ENCODE measurements around the gene ANK3. TPM values are rescaled to one million over a fixed set of nuclear protein-coding genes. Genes with fewer than 3 reads are reported as not detected.

The ANK3 gene
- total and polyA plus RNA-seq, 7 donors = 11.6 to 170 (median 94.2) TPM

DNA sequence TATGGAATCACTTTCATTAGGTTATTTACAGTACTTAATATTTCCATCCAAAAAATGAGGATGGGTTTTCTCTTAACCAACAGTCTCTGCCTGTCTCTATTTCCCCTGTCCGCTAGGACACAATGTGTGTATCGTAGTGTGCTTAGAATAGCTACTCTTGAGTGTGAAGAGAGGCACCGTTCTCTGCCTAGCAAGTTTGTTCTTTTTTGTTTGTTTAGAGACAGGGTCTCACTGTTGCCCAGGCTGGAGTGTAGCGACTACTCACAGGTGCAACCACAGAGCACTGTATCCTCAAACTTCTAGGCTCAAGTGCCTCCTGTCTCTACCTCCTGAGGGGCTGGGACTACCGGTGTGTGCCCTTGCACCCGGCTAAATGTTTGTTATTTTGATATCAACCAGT, 121.9 kb downstream of the ANK3 start:
- Histone ChIP-seq H3K9me3 (no peaks in the 10 kb centered on the region), H3K4me3 (no peak overlapping the region), H3K27ac (no peak overlapping the region), H3K4me1 (peaks cover 6% of the 10 kb centered on the region), H3K36me3 (ENCODE audit: insufficient read depth in 1 of 2, low read depth in 1 of 2) (no peaks in the 10 kb centered on the region), H3K27me3 (ENCODE audit: insufficient read depth in 3 of 3, low read length in 2 of 3) (no peaks in the 10 kb centered on the region)
- 89 to 94% (median 94%) methylated on average over 6 of the region's 6 CpGs for WGBS, 3 donors
- ATAC-seq (no peak), DNase-seq (no peak)
- no peak for TF ChIP-seq CTCF (IDR thresholded peaks at IDR 0.05)
- intact Hi-C loops (cut with DNase I) = no loop called here

- no peak overlapping the region for H3K4me3 ChIP-seq
- H3K27ac ChIP-seq = no peak overlapping the region
- WGBS, 3 donors = 42 to 69% (median 45%) methylated on average over 1 of the region's 1 CpG
- H3K36me3 ChIP-seq (ENCODE audit: insufficient read depth in 1 of 2, low read depth in 1 of 2) = no peaks in the 10 kb centered on the region
- no peak for TF ChIP-seq CTCF (IDR thresholded peaks at IDR 0.05)
- ATAC-seq (no peak), DNase-seq (no peak)
- H3K9me3 ChIP-seq = no peaks in the 10 kb centered on the region
- intact Hi-C loops (cut with DNase I) = no loop called here
- peaks cover 6% of the 10 kb centered on the region for H3K4me1 ChIP-seq
- no peaks in the 10 kb centered on the region for H3K27me3 ChIP-seq (ENCODE audit: insufficient read depth in 3 of 3, low read length in 2 of 3)
Measured at GRCh38 chr10:60266513-60266912, 123.2 kb downstream of the ANK3 start.

DNA sequence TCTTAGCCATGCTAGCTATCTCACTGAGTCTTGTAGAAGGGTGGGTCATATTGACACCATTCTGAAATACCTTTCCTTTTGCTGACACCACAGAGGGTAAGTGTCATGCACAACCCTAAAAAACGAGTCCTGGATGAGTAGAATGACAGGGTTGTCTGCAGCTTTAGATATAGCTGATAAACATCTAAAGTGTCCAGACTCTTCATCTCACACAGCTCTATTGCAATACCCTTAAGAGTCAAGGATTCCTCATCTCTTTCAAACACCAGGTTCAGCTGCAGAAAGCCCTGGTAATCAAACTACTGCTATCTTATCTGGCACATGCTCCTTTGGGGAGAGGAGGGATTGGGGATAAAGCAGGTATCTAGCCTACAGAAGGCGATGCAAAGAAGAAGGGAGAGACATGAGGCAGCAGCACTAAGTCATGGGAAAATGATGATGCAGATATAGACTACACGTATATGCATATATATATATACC, 127.0 kb downstream of the ANK3 start:
- no peak for ATAC-seq
- no peak for TF ChIP-seq CTCF (IDR thresholded peaks at IDR 0.05)

GRCh38 chr10:60260321-60260720, 129.4 kb downstream of the ANK3 start:
- 82 to 93% (median 88%) methylated on average over 3 of the region's 3 CpGs for WGBS, 3 donors
- DNase-seq (no peak), ATAC-seq (no peak)
- Histone ChIP-seq H3K4me1 (no peaks in the 10 kb centered on the region), H3K4me3 (no peak overlapping the region), H3K27ac (no peak overlapping the region), H3K27me3 (ENCODE audit: insufficient read depth in 3 of 3, low read length in 2 of 3) (no peaks in the 10 kb centered on the region), H3K9me3 (no peaks in the 10 kb centered on the region), H3K36me3 (ENCODE audit: insufficient read depth in 1 of 2, low read depth in 1 of 2) (no peaks in the 10 kb centered on the region)
- no peak for TF ChIP-seq CTCF (IDR thresholded peaks at IDR 0.05)
- intact Hi-C loops (cut with DNase I) = no loop called here

More for the DNA sequence above, 127.0 kb downstream of the ANK3 start:
- H3K27me3 ChIP-seq (ENCODE audit: insufficient read depth in 3 of 3, low read length in 2 of 3) = no peaks in the 10 kb centered on the region
- H3K4me1 ChIP-seq = peaks cover 6% of the 10 kb centered on the region
- no peaks in the 10 kb centered on the region for H3K36me3 ChIP-seq (ENCODE audit: insufficient read depth in 1 of 2, low read depth in 1 of 2)
- intact Hi-C loops (cut with DNase I) = no loop called here
- 81 to 91% (median 81%) methylated on average over 3 of the region's 3 CpGs for WGBS, 3 donors
- H3K27ac ChIP-seq = no peak overlapping the region
- H3K4me3 ChIP-seq = no peak overlapping the region
- no peak for DNase-seq
- no peaks in the 10 kb centered on the region for H3K9me3 ChIP-seq

DNA sequence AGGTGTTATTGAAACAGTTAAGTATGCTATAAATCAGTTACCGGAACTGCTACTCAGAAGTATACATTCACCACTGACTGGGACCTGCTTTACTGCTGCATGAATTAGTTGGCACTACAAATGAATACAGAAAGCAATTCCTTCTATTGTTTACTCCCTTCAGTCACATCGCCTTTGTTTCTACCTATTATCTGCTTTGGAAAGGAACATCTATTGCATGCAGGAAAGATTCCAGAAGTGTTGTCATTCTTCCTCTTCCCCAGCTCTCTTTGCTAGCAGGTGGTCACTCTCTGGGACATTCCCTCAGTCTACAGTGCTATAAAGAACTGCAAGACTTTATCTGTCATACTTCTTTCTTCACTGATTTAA, 131.3 kb downstream of the ANK3 start:
- H3K9me3 ChIP-seq = no peaks in the 10 kb centered on the region
- no peaks in the 10 kb centered on the region for H3K27me3 ChIP-seq (ENCODE audit: insufficient read depth in 3 of 3, low read length in 2 of 3)
- H3K4me1 ChIP-seq = no peaks in the 10 kb centered on the region
- no peak for TF ChIP-seq CTCF (IDR thresholded peaks at IDR 0.05)
- ATAC-seq (no peak), DNase-seq (no peak)
- no peak overlapping the region for H3K4me3 ChIP-seq
- WGBS, 3 donors = 58 to 64% (median 60%) methylated on average over 2 of the region's 2 CpGs
- intact Hi-C loops (cut with DNase I) = no loop called here
- H3K27ac ChIP-seq = no peak overlapping the region
- no peaks in the 10 kb centered on the region for H3K36me3 ChIP-seq (ENCODE audit: insufficient read depth in 1 of 2, low read depth in 1 of 2)

Measured in psoas muscle (tissue), 8 donors.